Ascending aorta (tissue), 2 donors: ENCODE measurements around the gene DTNA. TPM values are rescaled to one million over a fixed set of nuclear protein-coding genes. Genes with fewer than 3 reads are reported as not detected.

Experiments
- DNase-seq, 2 donors: peaks; one replicate each; pipeline ENCODE4 v3.0.0-alpha.2; 2019; ENCODE audit warnings: low spot score in 2 of 2
- H3K27ac ChIP-seq, 2 donors: fragments of 200-600 bp; sonication (generic); one replicate each; pipeline ENCODE4 v1.5.1; 2016 to 2017; ENCODE audit warnings: mild to moderate bottlenecking in 1 of 2
- H3K27me3 ChIP-seq: fragments of 200-600 bp; sonication (generic); one replicate; pipeline ENCODE4 v1.5.1; 2017
- H3K36me3 ChIP-seq, 2 donors: fragments of 200-600 bp; sonication (generic); one replicate each; pipeline ENCODE4 v1.5.1; 2016
- H3K4me1 ChIP-seq, 2 donors: fragments of 200-600 bp; sonication (generic); one replicate each; pipeline ENCODE4 v1.5.1; 2016 to 2017; ENCODE audit warnings: mild to moderate bottlenecking in 1 of 2
- H3K4me3 ChIP-seq, 2 donors: fragments of 200-600 bp; sonication (generic); one replicate each; pipeline ENCODE4 v1.5.1; 2016 to 2017; ENCODE audit warnings: mild to moderate bottlenecking in 1 of 2
- H3K9me3 ChIP-seq, 2 donors: fragments of 200-600 bp; sonication (generic); one replicate each; pipeline ENCODE4 v1.5.1; 2016
- CTCF ChIP-seq, 3 experiments: fragments of 200-600 bp in 2 of 3; fragments of 450-650 bp in 1 of 3; sonication (generic) in 2 of 3; IDR thresholded peaks; one replicate each; pipeline ENCODE4 v1.5.1; 2016 to 2019; ENCODE audit warnings: antibody characterized with exemption in 3 of 3, mild to moderate bottlenecking in 1 of 3, moderate library complexity in 1 of 3
- intact Hi-C: fragments of 100-400 bp; cut with DNase I; formaldehyde crosslinking; loops from one replicate; pipeline ENCODE4 v1.15.1; 2023
- total RNA-seq: library from RNA; depleted of rRNA; stranded (reverse); fragments of >200 nt; gene quantifications from one replicate; pipeline ENCODE4 v1.1.0, GENCODE V29; 2016

The DTNA gene
- total RNA-seq, 1 donor from 2014 or later, result 7.3 TPM

GRCh38 chr18:34840256-34840826 is 130.2 kb downstream of the DTNA start:
- intact Hi-C loops, result no loop called here
- TF ChIP-seq CTCF (IDR thresholded peaks at IDR 0.05), result no peak
- Histone ChIP-seq H3K27ac (no peak overlapping the region), H3K4me1 (peaks cover 0 to 15% of the 10 kb centered on the region in 2 donors), H3K9me3 (no peaks in the 10 kb centered on the region), H3K36me3 (no peaks in the 10 kb centered on the region), H3K4me3 (no peak overlapping the region), H3K27me3 (no peaks in the 10 kb centered on the region)
- DNase-seq, result no peak

- Histone ChIP-seq H3K27me3 (no peaks in the 10 kb centered on the region), H3K4me1 (peaks cover 0 to 11% of the 10 kb centered on the region in 2 donors), H3K27ac (no peak overlapping the region), H3K36me3 (no peaks in the 10 kb centered on the region), H3K9me3 (no peaks in the 10 kb centered on the region), H3K4me3 (no peak overlapping the region)
- intact Hi-C loops, result no loop called here
- TF ChIP-seq CTCF (IDR thresholded peaks at IDR 0.05), result no peak
- DNase-seq, result no peak
These were observed 131.8 kb downstream of the DTNA start for GRCh38 chr18:34841891-34842290.

GRCh38 chr18:34844072-34844471 is 134.0 kb downstream of the DTNA start:
- Histone ChIP-seq H3K4me1 (no peaks in the 10 kb centered on the region), H3K27ac (no peak overlapping the region), H3K36me3 (peaks cover 7 to 9% of the 10 kb centered on the region in 2 donors), H3K27me3 (no peaks in the 10 kb centered on the region), H3K4me3 (no peak overlapping the region), H3K9me3 (no peaks in the 10 kb centered on the region)
- intact Hi-C loops, result no loop called here
- no peak for DNase-seq
- TF ChIP-seq CTCF (IDR thresholded peaks at IDR 0.05), result no peak

- Histone ChIP-seq H3K9me3 (no peaks in the 10 kb centered on the region), H3K4me1 (no peaks in the 10 kb centered on the region), H3K27ac (no peak overlapping the region), H3K27me3 (no peaks in the 10 kb centered on the region), H3K4me3 (no peak overlapping the region), H3K36me3 (peaks cover 10 to 13% of the 10 kb centered on the region in 2 donors)
- DNase-seq, result no peak
- intact Hi-C loops, result no loop called here
- TF ChIP-seq CTCF (IDR thresholded peaks at IDR 0.05), result no peak
These were observed 134.8 kb downstream of the DTNA start for GRCh38 chr18:34844732-34845459.

GRCh38 chr18:34847408-34847807 is 137.3 kb downstream of the DTNA start:
- Histone ChIP-seq H3K4me1 (no peaks in the 10 kb centered on the region), H3K27me3 (no peaks in the 10 kb centered on the region), H3K27ac (no peak overlapping the region), H3K4me3 (no peak overlapping the region), H3K36me3 (peaks cover 13 to 19% of the 10 kb centered on the region in 2 donors), H3K9me3 (no peaks in the 10 kb centered on the region)
- intact Hi-C loops, result no loop called here
- no peak for DNase-seq
- no peak for TF ChIP-seq CTCF (IDR thresholded peaks at IDR 0.05)
